T-helper 17 cell (primary cell): Measurements from ENCODE around the gene FBXO40. TPM values are rescaled to one million over a fixed set of nuclear protein-coding genes. Genes with fewer than 3 reads are reported as not detected.
A peak's percentile ranks its signal among the peaks of the same experiment; 100 is the strongest.

Experiments used
- ATAC-seq: fragments of 150-1000 bp; cut with Tn5 transposase; 2 replicates; pipeline ENCODE4 v1.10.0; 2021; ENCODE audit warnings: mild to moderate bottlenecking, moderate library complexity
- DNase-seq, 3 donors: peaks; one replicate each; pipeline versions ENCODE4 v3.0.0 to v3.0.0-alpha.2; 2020 to 2021
- H3K9me3 ChIP-seq: one replicate; pipeline ENCODE4 v1.7.0; 2013; ENCODE audit warnings: low read length, mild to moderate bottlenecking; ENCODE audit not compliant: control insufficient read depth, poor library complexity, severe bottlenecking
- H3K27ac Mint-ChIP-seq: one replicate; pipeline ENCODE4 v1.8.0; 2022; ENCODE audit warnings: mild to moderate bottlenecking, moderate library complexity, mixed read lengths
- H3K27me3 Mint-ChIP-seq: one replicate; pipeline ENCODE4 v1.8.0; 2022; ENCODE audit warnings: mixed read lengths
- H3K36me3 Mint-ChIP-seq: one replicate; pipeline ENCODE4 v1.8.0; 2022; ENCODE audit warnings: low read depth, mixed read lengths
- H3K4me1 Mint-ChIP-seq: one replicate; pipeline ENCODE4 v1.8.0; 2022; ENCODE audit warnings: mild to moderate bottlenecking, mixed read lengths
- H3K4me3 Mint-ChIP-seq: one replicate; pipeline ENCODE4 v1.8.0; 2022; ENCODE audit warnings: mild to moderate bottlenecking, moderate library complexity, mixed read lengths
- total RNA-seq, 4 donors: library from RNA in 2 of 4; stranded (reverse) in 2 of 4; gene quantifications; one replicate each; pipeline ENCODE4 v1.2.3 and lab custom pipeline; 2022 to 2026

Gene FBXO40
- total RNA-seq, 2 donors from 2014 or later: 0.39 TPM; not detected in 1

GRCh38 chr3:121660356-121661171 lies 67.4 kb downstream of the FBXO40 start, which contains the start of gene HCLS1:
Gene HCLS1 (minus strand): TSS chr3:121660903. CDS start chr3:121658347, 2,556 bp downstream.
- DNase-seq (peak; percentile 47 to 57 (median 49)), ATAC-seq (peak; percentile 86)
- no peaks in the 10 kb centered on the region for H3K27me3 Mint-ChIP-seq
- peak within 1 kb of the TSS; percentile 96 for H3K4me3 Mint-ChIP-seq
- H3K4me1 Mint-ChIP-seq: peaks cover 53% of the 10 kb centered on the region
- no peaks in the 10 kb centered on the region for H3K9me3 ChIP-seq
- peak within 1 kb of the TSS; percentile 99 for H3K27ac Mint-ChIP-seq
- H3K36me3 Mint-ChIP-seq: peaks cover 14% of the 10 kb centered on the region

- peaks cover 49% of the 10 kb centered on the region for H3K4me1 Mint-ChIP-seq
- ATAC-seq: no peak
- DNase-seq: no peak
- H3K27me3 Mint-ChIP-seq: no peaks in the 10 kb centered on the region
- H3K9me3 ChIP-seq: no peaks in the 10 kb centered on the region
- H3K4me3 Mint-ChIP-seq: no peak overlapping the region
- H3K36me3 Mint-ChIP-seq: peaks cover 16% of the 10 kb centered on the region
- peak overlapping the region; percentile 99 for H3K27ac Mint-ChIP-seq
These were observed 68.2 kb downstream of the FBXO40 start for GRCh38 chr3:121661376-121661775.

GRCh38 chr3:121662742-121663141 lies 69.6 kb downstream of the FBXO40 start:
- DNase-seq (no peak), ATAC-seq (no peak)

GRCh38 chr3:121663171-121663847 lies 70.1 kb downstream of the FBXO40 start:
- ATAC-seq: no peak
- peaks cover 10% of the 10 kb centered on the region for H3K36me3 Mint-ChIP-seq
- no peaks in the 10 kb centered on the region for H3K27me3 Mint-ChIP-seq

More at GRCh38 chr3:121662742-121663141, 69.6 kb downstream of the FBXO40 start:
- H3K4me1 Mint-ChIP-seq: peaks cover 37% of the 10 kb centered on the region
- peaks cover 10% of the 10 kb centered on the region for H3K36me3 Mint-ChIP-seq
- no peak overlapping the region for H3K4me3 Mint-ChIP-seq
- no peaks in the 10 kb centered on the region for H3K9me3 ChIP-seq
- peak overlapping the region; percentile 47 for H3K27ac Mint-ChIP-seq
- no peaks in the 10 kb centered on the region for H3K27me3 Mint-ChIP-seq

GRCh38 chr3:121665488-121665887 lies 72.3 kb downstream of the FBXO40 start:
- no peaks in the 10 kb centered on the region for H3K27me3 Mint-ChIP-seq
- ATAC-seq (no peak), DNase-seq (no peak)
- H3K36me3 Mint-ChIP-seq: peaks cover 12% of the 10 kb centered on the region
- no peaks in the 10 kb centered on the region for H3K9me3 ChIP-seq
- H3K27ac Mint-ChIP-seq: no peak overlapping the region
- H3K4me1 Mint-ChIP-seq: peaks cover 12% of the 10 kb centered on the region
- no peak overlapping the region for H3K4me3 Mint-ChIP-seq

More at GRCh38 chr3:121663171-121663847, 70.1 kb downstream of the FBXO40 start:
- Mint-ChIP-seq H3K4me3 (no peak overlapping the region), H3K27ac (peak overlapping the region; percentile 47), H3K4me1 (peaks cover 31% of the 10 kb centered on the region)
- H3K9me3 ChIP-seq: no peaks in the 10 kb centered on the region
- no peak for DNase-seq

- no peak for DNase-seq
These were observed 74.2 kb downstream of the FBXO40 start for GRCh38 chr3:121667333-121667732.

GRCh38 chr3:121670676-121671075 lies 77.5 kb downstream of the FBXO40 start:
- ATAC-seq: no peak
- H3K36me3 Mint-ChIP-seq: peaks cover 17% of the 10 kb centered on the region
- H3K27ac Mint-ChIP-seq: no peak overlapping the region
- no peak overlapping the region for H3K4me3 Mint-ChIP-seq
- no peaks in the 10 kb centered on the region for H3K27me3 Mint-ChIP-seq
- peaks cover 3% of the 10 kb centered on the region for H3K4me1 Mint-ChIP-seq
- no peak for DNase-seq
- no peaks in the 10 kb centered on the region for H3K9me3 ChIP-seq

More at GRCh38 chr3:121667333-121667732, 74.2 kb downstream of the FBXO40 start:
- Mint-ChIP-seq H3K27me3 (no peaks in the 10 kb centered on the region), H3K4me3 (no peak overlapping the region), H3K36me3 (peaks cover 17% of the 10 kb centered on the region), H3K27ac (peak overlapping the region; percentile 32), H3K4me1 (peaks cover 3% of the 10 kb centered on the region)
- no peak for ATAC-seq
- H3K9me3 ChIP-seq: no peaks in the 10 kb centered on the region

GRCh38 chr3:121677141-121677540 lies 84.0 kb downstream of the FBXO40 start:
- no peak for ATAC-seq
- Mint-ChIP-seq H3K4me3 (no peak overlapping the region), H3K27me3 (no peaks in the 10 kb centered on the region)

More at GRCh38 chr3:121677141-121677540, 84.0 kb downstream of the FBXO40 start:
- no peaks in the 10 kb centered on the region for H3K9me3 ChIP-seq
- no peak for DNase-seq
- no peak overlapping the region for H3K27ac Mint-ChIP-seq
- peaks cover 9% of the 10 kb centered on the region for H3K36me3 Mint-ChIP-seq
- H3K4me1 Mint-ChIP-seq: peaks cover 3% of the 10 kb centered on the region

Other genes starting within 250 kb of the FBXO40 start
- gene POLQ, start 47.4 kb upstream of the FBXO40 start, total RNA-seq: under 1 TPM; 0.15 to 0.23 TPM
- gene ARGFX, start 25.4 kb upstream of the FBXO40 start, total RNA-seq: not detected
- gene HCLS1, start 67.5 kb downstream of the FBXO40 start, total RNA-seq: 100 to 1,000 TPM; 277 to 292 TPM
- gene GOLGB1, start 156.4 kb downstream of the FBXO40 start, total RNA-seq: 10 to 100 TPM; 56.1 to 66.9 TPM
- 10 to 100 TPM; 47.4 to 55.1 TPM for gene IQCB1, start 241.7 kb downstream of the FBXO40 start, total RNA-seq
- 1 to 10 TPM; 5.5 to 7.6 TPM for gene EAF2, start 241.8 kb downstream of the FBXO40 start, total RNA-seq